ENCODE measurements around the gene CDC42EP3. TPM values are rescaled to one million over a fixed set of nuclear protein-coding genes. Genes with fewer than 3 reads are reported as not detected.

Gene CDC42EP3
- polyA plus RNA-seq, 1 donor from 2014 or later: 25.2 TPM

- Histone ChIP-seq H3K79me2 (replicated peaks; ENCODE audit: insufficient read depth, low read length) (peaks cover 44% of the 10 kb centered on the region), H2AFZ (ENCODE audit: low read depth, low read length) (peak overlapping the region; percentile 65), H3K27ac (ENCODE audit: low read length) (peak overlapping the region; percentile 86)
These were observed 318 bp upstream of the CDC42EP3 start for GRCh38 chr2:37671816-37672103.

GRCh38 chr2:37670378-37671008 lies 949 bp downstream of the CDC42EP3 start:
- Histone ChIP-seq H3K36me3 (ENCODE audit: insufficient read depth, low read length) (peaks cover 5% of the 10 kb centered on the region), H3K9me3 (ENCODE audit: low read length) (no peaks in the 10 kb centered on the region), H3F3A (ENCODE audit: insufficient read depth, low read length, poor library complexity, severe bottlenecking) (no peaks in the 10 kb centered on the region), H3K79me2 (replicated peaks; ENCODE audit: insufficient read depth, low read length) (peaks cover 50% of the 10 kb centered on the region), H4K20me1 (ENCODE audit: insufficient read depth) (peaks cover 3% of the 10 kb centered on the region), H3K4me2 (ENCODE audit: low read length) (peak overlapping the region; percentile 95), H3K27ac (ENCODE audit: low read length) (peak overlapping the region; percentile 65), H3K9ac (ENCODE audit: low read length) (peak overlapping the region; percentile 95), H3K27me3 (ENCODE audit: insufficient read depth, low read depth, low read length) (no peaks in the 10 kb centered on the region), H3K4me3 (ENCODE audit: low read length) (peak overlapping the region; percentile 92), H2AFZ (ENCODE audit: low read depth, low read length) (peak overlapping the region; percentile 35), H3K9me2 (ENCODE audit: insufficient read depth, low read length) (no peaks in the 10 kb centered on the region)
- TF ChIP-seq EP300 (conservative IDR thresholded peaks at IDR 0.05; ENCODE audit: poor library complexity, severe bottlenecking) (no peak), EZH2 (IDR thresholded peaks at IDR 0.05; ENCODE audit: borderline replicate concordance, insufficient read depth, low read length, poor library complexity, severe bottlenecking) (no peak), REST (IDR thresholded peaks at IDR 0.05; ENCODE audit: borderline replicate concordance) (no peak), CTCF (IDR thresholded peaks at IDR 0.05; ENCODE audit: poor library complexity, severe bottlenecking) (no peak), POLR2AphosphoS5 (IDR thresholded peaks at IDR 0.05) (no peak), TAF1 (IDR thresholded peaks at IDR 0.05; ENCODE audit: low read depth) (no peak), SMC3 (conservative IDR thresholded peaks at IDR 0.05; ENCODE audit: poor library complexity) (no peak), RAD21 (conservative IDR thresholded peaks at IDR 0.05) (no peak), MXI1 (conservative IDR thresholded peaks at IDR 0.05; ENCODE audit: poor library complexity, severe bottlenecking) (no peak)

More at GRCh38 chr2:37671816-37672103, 318 bp upstream of the CDC42EP3 start:
- Histone ChIP-seq H3K9me2 (ENCODE audit: insufficient read depth, low read length) (no peaks in the 10 kb centered on the region), H3K9ac (ENCODE audit: low read length) (peak overlapping the region; percentile 95), H3K27me3 (ENCODE audit: insufficient read depth, low read depth, low read length) (no peaks in the 10 kb centered on the region), H3K9me3 (ENCODE audit: low read length) (no peaks in the 10 kb centered on the region), H3K4me3 (ENCODE audit: low read length) (peak overlapping the region; percentile 92), H3K4me2 (ENCODE audit: low read length) (no peak overlapping the region), H4K20me1 (ENCODE audit: insufficient read depth) (peaks cover 3% of the 10 kb centered on the region), H3F3A (ENCODE audit: insufficient read depth, low read length, poor library complexity, severe bottlenecking) (no peaks in the 10 kb centered on the region), H3K36me3 (ENCODE audit: insufficient read depth, low read length) (peaks cover 5% of the 10 kb centered on the region)
- no peak for TF ChIP-seq MXI1 (conservative IDR thresholded peaks at IDR 0.05; ENCODE audit: poor library complexity, severe bottlenecking)
- TF ChIP-seq EZH2 (IDR thresholded peaks at IDR 0.05; ENCODE audit: borderline replicate concordance, insufficient read depth, low read length, poor library complexity, severe bottlenecking): no peak
- no peak for TF ChIP-seq TAF1 (IDR thresholded peaks at IDR 0.05; ENCODE audit: low read depth)
- no peak for TF ChIP-seq SMC3 (conservative IDR thresholded peaks at IDR 0.05; ENCODE audit: poor library complexity)
- TF ChIP-seq REST (IDR thresholded peaks at IDR 0.05; ENCODE audit: borderline replicate concordance): no peak

Data from neural cell (in vitro differentiated cells).